Lung microvascular endothelial cell (primary cell): ENCODE results near the gene ANKRD52. TPM values are rescaled to one million over a fixed set of nuclear protein-coding genes. Genes with fewer than 3 reads are reported as not detected.
"Not testable (repeated sequence)": the region's sequence is repeated elsewhere in the genome, so short reads cannot be mapped to it uniquely, and the experiment has no call there.

ENCODE experiments used
- DNase-seq, 2 donors: peaks; one replicate each; pipeline versions ENCODE4 v3.0.0 to v3.0.0-alpha.2; 2010; ENCODE audit warnings: low read depth in 2 of 2
- total RNA-seq: library from RNA; depleted of rRNA; stranded (reverse); fragments of >200 nt; gene quantifications from 2 replicates; pipeline ENCODE4 v1.2.1, GENCODE V29; 2014

Gene ANKRD52
- 8.3 and 10.7 TPM in 2 replicates for total RNA-seq

GRCh38 chr12:56258068-56258819, at the start of gene ANKRD52:
Gene ANKRD52, minus strand, starts transcription at chr12:56258384. Its CDS starts 115 bp downstream, at chr12:56258269.
- peak; percentile 79 for DNase-seq

DNA sequence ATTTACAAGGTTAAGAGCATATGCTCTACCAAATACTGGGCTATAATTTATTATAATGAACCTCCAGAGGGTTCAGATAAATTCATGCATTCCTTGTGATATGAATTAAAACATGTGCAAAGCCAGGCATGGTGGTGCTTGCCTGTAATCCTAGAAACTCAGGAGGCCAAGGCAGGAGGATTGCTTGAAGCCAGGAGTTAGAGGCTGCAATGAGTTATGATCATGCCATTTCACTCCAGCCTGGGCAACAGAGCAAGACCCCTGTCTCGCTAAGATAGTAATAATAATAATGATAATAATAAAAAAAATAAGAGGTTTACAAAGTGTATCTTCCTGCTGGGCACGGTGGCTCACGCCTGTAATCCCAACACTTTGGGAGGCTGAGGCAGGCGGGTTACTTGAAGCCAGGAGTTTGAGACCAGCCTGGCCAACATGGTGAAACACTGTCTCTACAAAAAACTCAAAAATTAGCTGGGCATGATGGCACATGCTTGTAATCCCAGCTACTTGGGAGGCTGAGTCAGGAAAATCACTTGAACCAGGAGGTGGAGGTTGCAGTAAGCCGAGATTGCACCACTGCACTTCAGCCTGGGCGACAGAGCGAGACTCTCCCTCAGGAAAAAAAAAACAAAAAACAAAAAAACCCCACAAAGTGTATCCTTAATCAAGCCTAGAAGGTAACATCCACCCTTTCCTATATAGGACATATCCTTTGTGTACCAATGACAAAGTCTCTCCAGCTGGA, 49.2 kb upstream of the ANKRD52 start:
- no peak for DNase-seq

- DNase-seq, result no peak
Measured at GRCh38 chr12:56304872-56305590, 46.8 kb upstream of the ANKRD52 start.

- no peak for DNase-seq
Measured at GRCh38 chr12:56304276-56304675, 46.1 kb upstream of the ANKRD52 start.

GRCh38 chr12:56300644-56301464, 42.7 kb upstream of the ANKRD52 start:
- DNase-seq, result peak in 1 of 2 donors; percentile 15

GRCh38 chr12:56299853-56300643, 41.9 kb upstream of the ANKRD52 start, which contains the start of gene CS:
Gene CS, minus strand, starts transcription at chr12:56300330. Its CDS starts 129 bp downstream, at chr12:56300201.
- DNase-seq, result peak; percentile 96 to 99

- no peak for DNase-seq
Measured at GRCh38 chr12:56299308-56299852, 41.2 kb upstream of the ANKRD52 start.

DNA sequence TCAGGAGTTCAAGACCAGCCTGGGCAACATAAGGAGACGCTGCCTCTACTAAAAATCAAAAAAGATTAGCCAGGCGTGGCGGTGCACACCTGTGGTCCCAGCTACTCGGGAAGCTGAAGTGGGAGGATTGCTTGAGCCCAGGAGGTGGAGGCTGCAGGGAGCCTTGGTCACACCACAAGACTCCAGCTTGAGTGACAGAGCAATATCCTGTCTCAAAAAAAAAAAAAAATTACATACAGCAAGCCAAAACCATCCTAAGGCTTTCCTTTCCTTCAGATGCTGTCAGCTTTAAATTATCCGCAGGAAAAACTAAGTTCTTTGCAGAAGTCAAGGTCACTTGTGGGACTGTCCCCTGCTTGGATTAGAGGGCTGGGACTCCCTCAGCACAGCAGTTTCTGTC, 40.6 kb upstream of the ANKRD52 start:
- peak in 1 of 2 donors; percentile 8 for DNase-seq

DNA sequence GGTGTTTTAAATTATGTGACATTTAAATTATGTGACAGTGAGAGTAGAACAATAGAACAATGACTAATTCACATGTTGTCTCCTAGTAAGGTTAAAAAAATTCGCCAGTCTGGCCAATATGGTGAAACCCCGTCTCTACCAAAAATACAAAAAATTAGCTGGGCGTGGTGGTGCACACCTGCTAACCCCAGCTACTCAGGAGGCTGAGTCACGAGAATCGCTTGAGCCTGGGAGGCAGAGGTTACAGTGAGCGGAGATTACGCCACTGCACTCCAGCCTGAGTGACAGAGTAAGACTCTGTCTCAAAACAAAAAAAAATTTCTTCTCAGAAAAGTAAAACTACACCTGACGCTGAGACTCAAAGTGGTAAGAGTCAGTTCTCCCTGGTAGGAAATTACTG, 39.2 kb upstream of the ANKRD52 start:
- no peak for DNase-seq

DNA sequence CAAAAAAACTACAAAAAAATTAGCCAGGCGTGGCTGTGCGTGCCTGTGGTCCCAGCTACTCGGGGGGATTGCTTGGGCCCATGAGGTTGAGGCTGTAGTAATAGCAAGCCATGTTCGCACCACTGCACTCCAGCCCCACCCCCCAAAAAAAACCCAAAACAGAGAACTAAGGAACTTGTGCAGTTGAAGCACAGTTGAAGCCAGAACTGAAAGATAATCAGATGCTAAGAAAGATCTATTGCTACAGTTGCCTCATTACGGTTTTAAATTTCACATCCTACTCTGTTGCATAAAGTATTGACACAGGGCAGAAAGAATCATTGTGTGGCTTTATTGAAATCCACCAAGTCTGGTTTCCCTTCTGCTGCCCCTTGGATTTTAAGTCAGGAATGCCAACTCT, 38.1 kb upstream of the ANKRD52 start:
- DNase-seq, result no peak

- DNase-seq, result no peak
Measured at GRCh38 chr12:56293795-56294194, 35.6 kb upstream of the ANKRD52 start.

DNA sequence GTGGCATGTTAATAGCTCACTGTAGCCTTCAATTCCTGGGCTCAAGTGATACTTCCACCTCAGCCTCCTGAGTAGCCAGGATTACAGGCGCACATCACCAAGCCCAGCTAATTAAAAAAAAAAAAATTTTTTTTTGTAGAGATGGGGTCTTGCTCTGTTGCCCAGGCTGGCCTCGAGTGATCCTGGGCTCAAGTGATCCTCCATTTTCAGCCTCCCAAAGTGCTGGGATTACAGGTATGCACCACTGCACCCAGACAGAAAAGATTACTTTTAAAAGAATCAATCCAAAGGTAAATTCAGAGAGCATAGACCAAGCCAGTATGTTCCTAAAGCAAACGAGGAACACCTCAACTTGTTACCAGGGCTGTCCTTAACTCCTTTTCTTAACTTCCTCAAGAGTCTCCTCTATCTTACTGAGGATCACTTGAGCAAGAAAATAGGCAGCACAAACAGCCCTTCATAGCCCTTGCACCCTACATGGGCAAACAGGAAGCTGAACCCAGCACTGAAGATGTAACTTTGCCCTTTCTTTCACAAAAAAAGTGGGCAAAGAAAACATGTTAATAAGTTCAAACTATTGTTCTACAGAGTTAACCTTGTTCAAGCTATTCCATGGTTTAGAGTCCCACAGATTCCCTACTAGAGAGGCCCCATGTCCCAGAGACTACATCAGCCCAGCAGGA, 30.7 kb upstream of the ANKRD52 start:
- no peak for DNase-seq

GRCh38 chr12:56286044-56286830, 28.1 kb upstream of the ANKRD52 start:
- peak in 1 of 2 donors; percentile 43 for DNase-seq

DNA sequence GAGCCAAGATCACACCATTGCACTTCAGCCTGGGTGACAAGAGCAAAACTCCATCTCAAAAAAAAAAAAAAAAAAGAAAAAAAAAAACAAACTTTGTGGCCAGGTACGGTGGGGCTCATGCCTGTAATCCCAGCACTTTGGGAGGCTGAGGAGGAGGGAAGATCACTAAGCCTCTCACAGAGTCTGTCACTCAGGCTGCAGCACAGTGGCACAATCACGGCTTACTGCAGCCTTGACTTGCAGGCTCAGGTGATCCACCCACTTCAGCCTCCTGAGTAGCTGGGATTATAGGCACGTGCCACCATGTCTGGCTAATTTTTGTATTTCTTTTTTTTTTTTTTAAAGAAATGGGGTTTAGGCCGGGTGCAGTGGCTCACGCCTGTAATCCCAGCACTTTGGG, 26.1 kb upstream of the ANKRD52 start:
- not testable (repeated sequence) for DNase-seq

- DNase-seq, result no peak
Measured at GRCh38 chr12:56282579-56282978, 24.4 kb upstream of the ANKRD52 start.

- no peak for DNase-seq
Measured at GRCh38 chr12:56282030-56282429, 23.8 kb upstream of the ANKRD52 start.

DNA sequence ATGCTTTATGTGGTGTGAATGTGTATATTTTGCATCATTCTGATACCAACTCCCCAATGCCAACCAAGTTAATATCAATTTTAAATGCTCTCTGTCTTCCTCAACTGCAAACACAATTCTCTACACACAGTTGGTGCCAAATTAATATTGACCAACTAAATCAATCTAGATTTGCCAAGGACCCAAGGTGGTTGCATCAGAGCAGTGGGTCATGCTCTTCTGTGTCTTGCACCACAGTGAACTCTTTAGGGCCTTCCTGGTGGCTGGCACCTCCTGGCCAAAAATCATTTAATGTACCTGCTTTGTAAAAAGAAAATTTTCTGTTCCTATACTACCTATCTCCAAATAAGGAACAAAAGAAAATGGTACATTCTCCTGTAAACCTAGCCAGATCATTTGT, 22.7 kb upstream of the ANKRD52 start:
- no peak for DNase-seq

GRCh38 chr12:56278905-56279304, 20.7 kb upstream of the ANKRD52 start:
- DNase-seq, result no peak

- DNase-seq, result no peak
Measured at GRCh38 chr12:56274299-56274698, 16.1 kb upstream of the ANKRD52 start.
